ENCODE results near the gene TTN.

Gene TTN

GRCh38 chr2:178734518-178734917 lies 72.7 kb downstream of the TTN start:
- DNase-seq (ENCODE audit: low read depth in 2 of 2), result no peak

GRCh38 chr2:178733975-178734374 lies 73.2 kb downstream of the TTN start:
- no peak for DNase-seq (ENCODE audit: low read depth in 2 of 2)

- DNase-seq (ENCODE audit: low read depth in 2 of 2), result no peak
These were observed 74.3 kb downstream of the TTN start for GRCh38 chr2:178732913-178733312.

- no peak for DNase-seq (ENCODE audit: low read depth in 2 of 2)
These were observed 75.9 kb downstream of the TTN start for GRCh38 chr2:178731300-178731699.

GRCh38 chr2:178730049-178730448 lies 77.2 kb downstream of the TTN start:
- DNase-seq (ENCODE audit: low read depth in 2 of 2), result no peak

GRCh38 chr2:178723786-178724346 lies 83.4 kb downstream of the TTN start:
- no peak for DNase-seq (ENCODE audit: low read depth in 2 of 2)

- no peak for DNase-seq (ENCODE audit: low read depth in 2 of 2)
These were observed 84.9 kb downstream of the TTN start for GRCh38 chr2:178722296-178722695.

GRCh38 chr2:178718988-178719387 lies 88.2 kb downstream of the TTN start:
- DNase-seq (ENCODE audit: low read depth in 2 of 2), result no peak

- no peak for DNase-seq (ENCODE audit: low read depth in 2 of 2)
These were observed 88.9 kb downstream of the TTN start for GRCh38 chr2:178718283-178718682.

GRCh38 chr2:178716394-178716793 lies 90.8 kb downstream of the TTN start:
- no peak for DNase-seq (ENCODE audit: low read depth in 2 of 2)

- no peak for DNase-seq (ENCODE audit: low read depth in 2 of 2)
These were observed 91.9 kb downstream of the TTN start for GRCh38 chr2:178715366-178715765.

GRCh38 chr2:178707476-178707875 lies 99.7 kb downstream of the TTN start:
- no peak for DNase-seq (ENCODE audit: low read depth in 2 of 2)

- DNase-seq (ENCODE audit: low read depth in 2 of 2), result no peak
These were observed 102.3 kb downstream of the TTN start for GRCh38 chr2:178704876-178705275.

GRCh38 chr2:178702361-178702760 lies 104.9 kb downstream of the TTN start:
- no peak for DNase-seq (ENCODE audit: low read depth in 2 of 2)

- no peak for DNase-seq (ENCODE audit: low read depth in 2 of 2)
These were observed 106.3 kb downstream of the TTN start for GRCh38 chr2:178700922-178701342.

GRCh38 chr2:178700136-178700535 lies 107.1 kb downstream of the TTN start:
- no peak for DNase-seq (ENCODE audit: low read depth in 2 of 2)

- no peak for DNase-seq (ENCODE audit: low read depth in 2 of 2)
These were observed 114.4 kb downstream of the TTN start for GRCh38 chr2:178692845-178693244.

- no peak for DNase-seq (ENCODE audit: low read depth in 2 of 2)
These were observed 117.4 kb downstream of the TTN start for GRCh38 chr2:178689808-178690207.

GRCh38 chr2:178683877-178684276 lies 123.3 kb downstream of the TTN start:
- DNase-seq (ENCODE audit: low read depth in 2 of 2), result no peak

GRCh38 chr2:178681081-178681480 lies 126.1 kb downstream of the TTN start:
- no peak for DNase-seq (ENCODE audit: low read depth in 2 of 2)

GRCh38 chr2:178679891-178680290 lies 127.3 kb downstream of the TTN start:
- DNase-seq (ENCODE audit: low read depth in 2 of 2), result no peak

- no peak for DNase-seq (ENCODE audit: low read depth in 2 of 2)
These were observed 129.6 kb downstream of the TTN start for GRCh38 chr2:178677599-178677998.

GRCh38 chr2:178676046-178676445 lies 131.2 kb downstream of the TTN start:
- no peak for DNase-seq (ENCODE audit: low read depth in 2 of 2)

- no peak for DNase-seq (ENCODE audit: low read depth in 2 of 2)
These were observed 133.1 kb downstream of the TTN start for GRCh38 chr2:178674122-178674521.
